Ishikawa (cell line): ENCODE data around the gene ABCB4.
A peak's percentile ranks its signal among the peaks of the same experiment; 100 is the strongest.

Source experiments
- CEBPB ChIP-seq: IDR thresholded peaks from 2 replicates; pipeline ENCODE4 v1.6.1; 2012
- CREB1 ChIP-seq: IDR thresholded peaks from 2 replicates; pipeline ENCODE4 v1.6.1; 2012; ENCODE audit warnings: low read depth
- EGR1 ChIP-seq: IDR thresholded peaks from 2 replicates; pipeline ENCODE4 v1.6.1; 2012
- EP300 ChIP-seq: IDR thresholded peaks from 2 replicates; pipeline ENCODE4 v1.6.1; 2012; ENCODE audit warnings: borderline replicate concordance
- FOXM1 ChIP-seq: IDR thresholded peaks from 2 replicates; pipeline ENCODE4 v1.6.1; 2012; ENCODE audit warnings: low read depth, borderline replicate concordance
- MAX ChIP-seq: IDR thresholded peaks from 2 replicates; pipeline ENCODE4 v1.6.1; 2012
- NFIC ChIP-seq: IDR thresholded peaks from 2 replicates; pipeline ENCODE4 v1.6.1; 2012
- RAD21 ChIP-seq: IDR thresholded peaks from 2 replicates; pipeline ENCODE4 v1.6.1; 2012; ENCODE audit warnings: low read depth
- TAF1 ChIP-seq: IDR thresholded peaks from 2 replicates; pipeline ENCODE4 v1.6.1; 2012; ENCODE audit warnings: low read depth, mild to moderate bottlenecking
- TCF12 ChIP-seq: IDR thresholded peaks from 2 replicates; pipeline ENCODE4 v1.6.1; 2012; ENCODE audit warnings: low read depth
- TEAD4 ChIP-seq: IDR thresholded peaks from 2 replicates; pipeline ENCODE4 v1.6.1; 2012
- YY1 ChIP-seq: IDR thresholded peaks from 2 replicates; pipeline ENCODE4 v1.6.1; 2012; ENCODE audit warnings: low read depth
- ZBTB7A ChIP-seq: IDR thresholded peaks from 2 replicates; pipeline ENCODE4 v1.6.1; 2012; ENCODE audit warnings: low read depth
- TF ChIP-seq, protein P1 (sequence below): IDR thresholded peaks from 2 replicates; pipeline ENCODE4 v1.6.1; 2012
- TF ChIP-seq, protein P2 (sequence below): IDR thresholded peaks from 2 replicates; pipeline ENCODE4 v1.6.1; 2012; ENCODE audit warnings: low read depth, mild to moderate bottlenecking

Gene ABCB4

GRCh38 chr7:87512906-87513305 lies 37.4 kb upstream of the ABCB4 start:
- TF ChIP-seq TCF12 (no peak), TAF1 (no peak), YY1 (no peak), ZBTB7A (no peak), CREB1 (no peak), TEAD4 (no peak), CEBPB (no peak), RAD21 (no peak), MAX (no peak)
- TF ChIP-seq, protein P1, sequence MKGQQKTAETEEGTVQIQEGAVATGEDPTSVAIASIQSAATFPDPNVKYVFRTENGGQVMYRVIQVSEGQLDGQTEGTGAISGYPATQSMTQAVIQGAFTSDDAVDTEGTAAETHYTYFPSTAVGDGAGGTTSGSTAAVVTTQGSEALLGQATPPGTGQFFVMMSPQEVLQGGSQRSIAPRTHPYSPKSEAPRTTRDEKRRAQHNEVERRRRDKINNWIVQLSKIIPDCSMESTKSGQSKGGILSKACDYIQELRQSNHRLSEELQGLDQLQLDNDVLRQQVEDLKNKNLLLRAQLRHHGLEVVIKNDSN, result no peak

DNA sequence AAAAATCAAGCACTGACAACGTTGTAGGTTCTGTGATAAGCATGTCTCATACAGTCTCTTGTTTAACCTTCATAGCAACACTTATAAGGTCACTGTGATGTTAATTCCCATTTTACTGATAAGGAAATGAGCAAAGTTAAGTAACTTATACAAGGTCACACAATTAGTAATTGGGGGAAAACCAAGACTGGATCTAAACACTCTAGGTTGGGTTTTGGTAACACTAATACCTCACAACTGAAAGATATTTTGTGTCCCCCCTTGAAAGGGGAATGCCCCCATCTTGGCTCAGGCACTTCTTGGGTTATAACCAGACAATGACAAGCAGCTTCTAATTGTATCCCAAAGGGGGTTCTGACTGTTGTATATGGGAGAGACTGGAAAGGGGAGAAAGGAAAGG lies 36.0 kb upstream of the ABCB4 start:
- TF ChIP-seq RAD21, result no peak
- TF ChIP-seq TAF1, result no peak
- no peak for TF ChIP-seq EGR1
- TF ChIP-seq FOXM1, result no peak
- TF ChIP-seq TCF12, result no peak
- no peak for TF ChIP-seq MAX
- TF ChIP-seq NFIC, result no peak
- no peak for TF ChIP-seq EP300
- no peak for TF ChIP-seq TEAD4
- TF ChIP-seq, protein P2, sequence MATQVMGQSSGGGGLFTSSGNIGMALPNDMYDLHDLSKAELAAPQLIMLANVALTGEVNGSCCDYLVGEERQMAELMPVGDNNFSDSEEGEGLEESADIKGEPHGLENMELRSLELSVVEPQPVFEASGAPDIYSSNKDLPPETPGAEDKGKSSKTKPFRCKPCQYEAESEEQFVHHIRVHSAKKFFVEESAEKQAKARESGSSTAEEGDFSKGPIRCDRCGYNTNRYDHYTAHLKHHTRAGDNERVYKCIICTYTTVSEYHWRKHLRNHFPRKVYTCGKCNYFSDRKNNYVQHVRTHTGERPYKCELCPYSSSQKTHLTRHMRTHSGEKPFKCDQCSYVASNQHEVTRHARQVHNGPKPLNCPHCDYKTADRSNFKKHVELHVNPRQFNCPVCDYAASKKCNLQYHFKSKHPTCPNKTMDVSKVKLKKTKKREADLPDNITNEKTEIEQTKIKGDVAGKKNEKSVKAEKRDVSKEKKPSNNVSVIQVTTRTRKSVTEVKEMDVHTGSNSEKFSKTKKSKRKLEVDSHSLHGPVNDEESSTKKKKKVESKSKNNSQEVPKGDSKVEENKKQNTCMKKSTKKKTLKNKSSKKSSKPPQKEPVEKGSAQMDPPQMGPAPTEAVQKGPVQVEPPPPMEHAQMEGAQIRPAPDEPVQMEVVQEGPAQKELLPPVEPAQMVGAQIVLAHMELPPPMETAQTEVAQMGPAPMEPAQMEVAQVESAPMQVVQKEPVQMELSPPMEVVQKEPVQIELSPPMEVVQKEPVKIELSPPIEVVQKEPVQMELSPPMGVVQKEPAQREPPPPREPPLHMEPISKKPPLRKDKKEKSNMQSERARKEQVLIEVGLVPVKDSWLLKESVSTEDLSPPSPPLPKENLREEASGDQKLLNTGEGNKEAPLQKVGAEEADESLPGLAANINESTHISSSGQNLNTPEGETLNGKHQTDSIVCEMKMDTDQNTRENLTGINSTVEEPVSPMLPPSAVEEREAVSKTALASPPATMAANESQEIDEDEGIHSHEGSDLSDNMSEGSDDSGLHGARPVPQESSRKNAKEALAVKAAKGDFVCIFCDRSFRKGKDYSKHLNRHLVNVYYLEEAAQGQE, result no peak
- TF ChIP-seq YY1, result no peak

DNA sequence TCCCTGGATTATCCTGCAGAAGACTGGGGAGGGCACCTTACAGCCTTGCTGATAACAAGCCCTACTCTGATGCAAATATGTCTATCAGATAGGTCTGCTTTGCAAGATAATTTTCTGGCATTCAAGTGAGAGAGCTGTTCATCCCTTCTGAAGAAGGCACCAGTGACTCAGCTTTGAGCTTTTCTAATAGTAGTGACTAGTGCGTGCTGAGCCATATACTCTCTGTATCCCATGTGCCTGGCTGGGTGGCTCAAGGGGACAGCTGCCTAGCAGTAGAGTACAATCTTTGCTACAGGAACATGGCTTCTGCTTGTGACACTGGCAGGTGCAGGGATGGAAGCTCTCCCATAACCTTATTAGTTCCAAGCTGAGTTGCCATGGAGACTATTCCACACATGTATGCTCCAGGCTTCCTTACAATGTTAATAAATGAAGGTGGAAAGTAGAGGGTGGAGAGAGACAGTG lies 35.0 kb upstream of the ABCB4 start:
- no peak for TF ChIP-seq CREB1
- no peak for TF ChIP-seq EGR1
- no peak for TF ChIP-seq FOXM1
- TF ChIP-seq RAD21, result no peak
- no peak for TF ChIP-seq CEBPB
- no peak for TF ChIP-seq TEAD4
- no peak for TF ChIP-seq NFIC
- TF ChIP-seq ZBTB7A, result no peak
- TF ChIP-seq MAX, result no peak
- no peak for TF ChIP-seq TCF12
- TF ChIP-seq, protein P2, result no peak

GRCh38 chr7:87507446-87507845 lies 32.0 kb upstream of the ABCB4 start:
- TF ChIP-seq TAF1 (no peak), RAD21 (peak; percentile 23)

GRCh38 chr7:87506246-87507180 lies 31.0 kb upstream of the ABCB4 start:
- TF ChIP-seq ZBTB7A, result no peak
- TF ChIP-seq RAD21, result peak; percentile 60

DNA sequence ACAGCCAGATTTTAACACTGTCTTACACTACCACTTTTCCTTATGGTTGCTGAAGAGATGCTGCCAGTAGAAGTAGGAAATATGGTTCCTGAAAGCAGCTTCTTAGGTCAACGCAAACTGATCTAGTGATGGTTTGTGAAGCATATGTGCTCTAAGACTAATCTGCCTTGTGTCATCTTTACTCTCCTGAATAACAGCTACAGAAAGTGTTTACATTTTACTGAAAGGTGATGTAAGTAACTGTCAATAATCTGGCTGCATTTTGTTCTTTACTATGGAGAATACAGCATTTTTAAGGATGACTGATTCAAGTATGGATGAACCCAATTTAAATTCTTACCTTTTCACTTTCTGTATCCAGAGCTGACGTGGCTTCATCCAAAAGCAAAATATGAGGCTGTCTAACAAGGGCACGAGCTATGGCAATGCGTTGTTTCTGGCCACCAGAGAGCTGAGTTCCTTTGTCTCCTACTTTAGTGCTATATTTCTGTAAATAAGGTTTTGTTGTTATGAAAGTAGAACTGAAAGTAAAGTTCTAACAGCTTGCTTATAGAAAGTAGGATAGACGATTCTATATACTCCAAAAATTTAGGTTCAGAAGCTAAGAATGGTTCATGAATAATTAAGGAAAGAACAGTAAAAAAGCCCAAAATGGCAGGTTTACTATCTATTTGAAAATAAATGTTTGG lies 30.2 kb upstream of the ABCB4 start:
- TF ChIP-seq EGR1, result no peak
- TF ChIP-seq RAD21, result no peak
- TF ChIP-seq NFIC, result no peak
- TF ChIP-seq, protein P1, result no peak
- no peak for TF ChIP-seq EP300
- no peak for TF ChIP-seq CREB1
- no peak for TF ChIP-seq MAX
- TF ChIP-seq FOXM1, result no peak
- no peak for TF ChIP-seq CEBPB
- no peak for TF ChIP-seq ZBTB7A
- no peak for TF ChIP-seq TEAD4
- TF ChIP-seq, protein P2, result no peak
- no peak for TF ChIP-seq YY1
- no peak for TF ChIP-seq TCF12
